Neural cell (in vitro differentiated cells): ENCODE measurements around the gene DDX19B. TPM values are rescaled to one million over a fixed set of nuclear protein-coding genes. Genes with fewer than 3 reads are reported as not detected.
"Not testable (repeated sequence)": the region's sequence is repeated elsewhere in the genome, so short reads cannot be mapped to it uniquely, and the experiment has no call there.

Experiments
- H2AFZ ChIP-seq: fragments of 200-600, 300-800 bp; sonication (generic), shearing (Covaris generic); 2 replicates; pipeline ENCODE4 v1.6.0; 2014; ENCODE audit warnings: low read depth, mild to moderate bottlenecking, antibody characterized with exemption, low read length, moderate library complexity
- H3F3A ChIP-seq: fragments of 200-600 bp; shearing (Covaris generic); 2 replicates; pipeline ENCODE4 v1.6.1; 2016; ENCODE audit warnings: mild to moderate bottlenecking, moderate library complexity, mixed read lengths, antibody characterized with exemption, low read length; ENCODE audit not compliant: insufficient read depth, poor library complexity, severe bottlenecking
- H3K27ac ChIP-seq: fragments of 200-600, 300-800 bp; sonication (generic), shearing (Covaris generic); 2 replicates; pipeline ENCODE4 v1.5.1; 2014; ENCODE audit warnings: mild to moderate bottlenecking, low read length, moderate library complexity
- H3K27me3 ChIP-seq: fragments of 300-800, 200-600 bp; sonication (generic), shearing (Covaris generic); 2 replicates; pipeline ENCODE4 v1.6.0; 2014; ENCODE audit warnings: mild to moderate bottlenecking, low read depth, low read length, moderate library complexity; ENCODE audit not compliant: insufficient read depth
- H3K36me3 ChIP-seq: fragments of 300-800, 200-600 bp; sonication (generic), shearing (Covaris generic); 2 replicates; pipeline ENCODE4 v1.5.1; 2014; ENCODE audit warnings: mild to moderate bottlenecking, antibody characterized with exemption, low read length, moderate library complexity; ENCODE audit not compliant: insufficient read depth
- H3K4me2 ChIP-seq: fragments of 300-800, 200-600 bp; sonication (generic), shearing (Covaris generic); 2 replicates; pipeline ENCODE4 v1.6.0; 2014; ENCODE audit warnings: mild to moderate bottlenecking, low read length
- H3K4me3 ChIP-seq: fragments of 300-800, 200-600 bp; sonication (generic), shearing (Covaris generic); 2 replicates; pipeline ENCODE4 v1.5.1; 2014; ENCODE audit warnings: mild to moderate bottlenecking, low read length, moderate library complexity
- H3K79me2 ChIP-seq: fragments of 200-600 bp; shearing (Covaris generic); replicated peaks from 2 replicates; pipeline ENCODE4 v1.6.0; 2014; ENCODE audit warnings: mild to moderate bottlenecking, low read length, moderate library complexity; ENCODE audit not compliant: insufficient read depth
- H3K9ac ChIP-seq: fragments of 300-800, 200-600 bp; sonication (generic), shearing (Covaris generic); 2 replicates; pipeline ENCODE4 v1.6.1; 2016; ENCODE audit warnings: mild to moderate bottlenecking, low read length, mixed read lengths
- H3K9me2 ChIP-seq: fragments of 200-600 bp; shearing (Covaris generic); 2 replicates; pipeline ENCODE4 v1.6.1; 2016; ENCODE audit warnings: mild to moderate bottlenecking, low read length, mixed read lengths; ENCODE audit not compliant: insufficient read depth
- H3K9me3 ChIP-seq: fragments of 200-600, 300-800 bp; sonication (generic), shearing (Covaris generic); 2 replicates; pipeline ENCODE4 v1.6.1; 2016; ENCODE audit warnings: mild to moderate bottlenecking, mixed run types, low read length, moderate library complexity, mixed read lengths
- H4K20me1 ChIP-seq: fragments of 200-600 bp; shearing (Covaris generic); 2 replicates; pipeline ENCODE4 v1.6.1; 2016; ENCODE audit warnings: mild to moderate bottlenecking, mixed run types; ENCODE audit not compliant: insufficient read depth
- CTCF ChIP-seq: fragments of 450-650 bp; IDR thresholded peaks from 2 replicates; pipeline ENCODE4 v1.5.1; 2014; ENCODE audit warnings: antibody characterized with exemption, mild to moderate bottlenecking, moderate library complexity; ENCODE audit not compliant: poor library complexity, severe bottlenecking
- EP300 ChIP-seq: fragments of 450-650 bp; conservative IDR thresholded peaks from 2 replicates; pipeline ENCODE4 v1.6.1; 2014; ENCODE audit warnings: antibody characterized with exemption, mild to moderate bottlenecking, moderate library complexity; ENCODE audit not compliant: poor library complexity, severe bottlenecking
- EZH2 ChIP-seq: fragments of 200-600, 300-800 bp; shearing (Covaris generic), sonication (generic); IDR thresholded peaks from 2 replicates; pipeline ENCODE4 v1.6.1; 2014; ENCODE audit warnings: antibody characterized with exemption, low read length, borderline replicate concordance, mild to moderate bottlenecking; ENCODE audit not compliant: insufficient read depth, poor library complexity, severe bottlenecking
- POLR2AphosphoS5 ChIP-seq: IDR thresholded peaks from 2 replicates; pipeline ENCODE4 v1.6.1; 2012
- RAD21 ChIP-seq: fragments of 450-650 bp; conservative IDR thresholded peaks from 2 replicates; pipeline ENCODE4 v1.6.1; 2014; ENCODE audit warnings: antibody characterized with exemption, mild to moderate bottlenecking, moderate library complexity
- REST ChIP-seq: IDR thresholded peaks from 2 replicates; pipeline ENCODE4 v1.6.1; 2012; ENCODE audit warnings: borderline replicate concordance
- SMC3 ChIP-seq: fragments of 450-650 bp; conservative IDR thresholded peaks from 2 replicates; pipeline ENCODE4 v1.6.1; 2014; ENCODE audit warnings: antibody characterized with exemption, mild to moderate bottlenecking, moderate library complexity; ENCODE audit not compliant: poor library complexity
- polyA plus RNA-seq: library from polyadenylated mRNA; depleted of rRNA; stranded (reverse); fragments of >200 nt; gene quantifications from 2 replicates; pipeline ENCODE4 v1.2.3, GENCODE V29; 2014

The DDX19B gene
- polyA plus RNA-seq, 1 donor from 2014 or later: 47.8 TPM

GRCh38 chr16:70306880-70307279, 7.9 kb downstream of the DDX19B start (continued):
- TF ChIP-seq EP300: no peak
- TF ChIP-seq EZH2: no peak

GRCh38 chr16:70307726-70308125, 8.7 kb downstream of the DDX19B start:
- not testable (repeated sequence) for H3K4me2 ChIP-seq, H3K9me3 ChIP-seq, H2AFZ ChIP-seq, H3K9me2 ChIP-seq, H3K27me3 ChIP-seq, H3K9ac ChIP-seq, H4K20me1 ChIP-seq, H3K27ac ChIP-seq, H3K4me3 ChIP-seq, H3K36me3 ChIP-seq, H3F3A ChIP-seq
- H3K79me2 ChIP-seq: peaks cover 21% of the 10 kb centered on the region

- no peaks in the 10 kb centered on the region for H3K27me3 ChIP-seq
- no peaks in the 10 kb centered on the region for H4K20me1 ChIP-seq
- H3F3A ChIP-seq: no peaks in the 10 kb centered on the region
- H2AFZ ChIP-seq: no peak overlapping the region
- no peak overlapping the region for H3K4me2 ChIP-seq
- no peaks in the 10 kb centered on the region for H3K9me3 ChIP-seq
- H3K36me3 ChIP-seq: no peaks in the 10 kb centered on the region
- no peak overlapping the region for H3K27ac ChIP-seq
- no peak overlapping the region for H3K9ac ChIP-seq
- TF ChIP-seq RAD21: no peak
- no peak for TF ChIP-seq EZH2
- no peak for TF ChIP-seq POLR2AphosphoS5
- no peak for TF ChIP-seq EP300
- no peak for TF ChIP-seq CTCF
- no peak for TF ChIP-seq REST
- TF ChIP-seq SMC3: no peak
- no peaks in the 10 kb centered on the region for H3K79me2 ChIP-seq
- H3K9me2 ChIP-seq: no peaks in the 10 kb centered on the region
- no peak overlapping the region for H3K4me3 ChIP-seq
Observed at GRCh38 chr16:70320121-70320520, 21.1 kb downstream of the DDX19B start.
